HG03175 (cell line): ENCODE data around the gene TTC22.
"Not testable (repeated sequence)": the region's sequence is repeated elsewhere in the genome, so short reads cannot be mapped to it uniquely, and the experiment has no call there.

Source experiments
- ATAC-seq: cut with Tn5 transposase; IDR thresholded peaks from one replicate; pipeline ENCODE4 v1.9.1; 2021; ENCODE audit warnings: mild to moderate bottlenecking, moderate library complexity; ENCODE audit not compliant: unreplicated experiment

The TTC22 gene

DNA sequence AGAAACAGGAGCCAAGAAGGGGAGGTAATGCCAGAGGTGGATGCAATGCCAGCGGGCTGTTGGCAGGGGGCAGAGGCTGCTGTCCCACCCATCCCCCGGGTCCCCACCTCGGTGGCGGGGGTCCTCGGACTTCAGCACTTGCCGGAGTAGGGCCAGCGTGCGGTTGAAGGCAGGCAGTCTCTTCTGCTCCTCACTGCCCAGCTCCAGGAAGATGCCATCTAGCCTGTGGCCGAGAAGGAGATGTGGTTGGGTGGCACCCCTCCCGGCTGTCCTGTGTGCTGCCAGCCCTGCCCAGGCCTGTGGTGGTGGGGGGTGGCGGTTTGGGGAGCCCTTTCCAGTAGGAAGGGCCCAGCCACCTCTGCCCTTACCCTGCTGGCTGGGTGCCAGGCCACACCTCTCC is 13.5 kb downstream of the TTC22 start:
- no peak for ATAC-seq

DNA sequence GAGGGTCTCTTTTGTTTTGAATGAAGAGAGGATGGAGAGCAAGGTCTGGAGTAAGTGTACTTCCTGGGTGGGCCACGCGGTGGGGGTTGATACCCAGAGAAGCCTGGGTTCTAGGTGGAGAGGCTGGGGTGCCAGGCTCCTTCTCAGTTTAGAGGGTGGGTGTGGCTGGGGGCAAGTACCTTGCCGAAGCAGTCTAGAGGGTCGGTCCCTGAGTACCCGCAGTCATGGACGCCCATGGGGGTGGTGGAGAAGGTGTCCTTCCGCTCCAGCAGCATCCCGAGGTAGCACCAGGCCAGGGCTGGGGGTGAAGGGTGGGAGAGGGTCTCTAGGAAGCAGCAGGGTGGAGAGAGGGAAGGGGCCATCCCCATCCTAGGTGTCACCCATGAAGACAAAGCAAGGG is 14.3 kb downstream of the TTC22 start:
- no peak for ATAC-seq

DNA sequence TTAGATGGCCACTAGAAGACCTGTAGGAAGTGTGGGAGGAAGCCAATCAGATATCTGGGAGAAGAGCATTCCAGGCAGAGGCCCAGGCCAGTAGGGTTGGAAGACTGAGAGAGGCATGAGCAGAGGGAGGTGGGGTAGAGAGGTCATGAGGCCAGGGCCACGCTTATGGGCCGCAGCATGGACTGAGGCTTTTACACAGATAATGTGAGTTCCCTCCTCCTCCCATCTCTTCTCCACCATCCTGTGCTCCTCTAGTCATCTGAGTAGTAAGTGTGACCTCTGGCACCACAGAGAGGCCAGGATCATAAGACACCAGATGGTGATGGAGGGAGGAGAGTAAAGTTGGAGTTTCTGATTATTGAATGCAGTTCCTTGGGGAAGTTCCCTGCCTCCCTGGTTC is 17.1 kb downstream of the TTC22 start:
- no peak for ATAC-seq

DNA sequence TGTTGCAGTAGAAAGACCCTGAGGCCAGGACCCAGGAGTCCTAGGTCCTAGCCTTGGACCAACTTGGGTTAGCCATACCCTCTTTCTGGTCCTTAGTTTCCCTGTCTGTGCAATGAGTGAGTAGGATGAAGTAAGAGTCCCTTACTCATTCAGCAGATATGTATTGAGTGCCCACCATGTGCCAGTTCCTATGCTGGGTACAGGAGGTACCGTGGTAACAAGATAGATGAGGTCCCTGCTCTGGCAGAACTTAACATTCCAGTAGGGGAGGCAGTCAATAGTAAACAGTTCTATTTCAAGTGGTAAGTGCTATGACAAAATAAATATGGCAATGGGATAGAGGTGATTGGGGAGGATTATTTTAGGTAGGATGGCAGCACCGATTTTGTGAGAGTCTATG is 18.5 kb downstream of the TTC22 start:
- ATAC-seq = no peak

DNA sequence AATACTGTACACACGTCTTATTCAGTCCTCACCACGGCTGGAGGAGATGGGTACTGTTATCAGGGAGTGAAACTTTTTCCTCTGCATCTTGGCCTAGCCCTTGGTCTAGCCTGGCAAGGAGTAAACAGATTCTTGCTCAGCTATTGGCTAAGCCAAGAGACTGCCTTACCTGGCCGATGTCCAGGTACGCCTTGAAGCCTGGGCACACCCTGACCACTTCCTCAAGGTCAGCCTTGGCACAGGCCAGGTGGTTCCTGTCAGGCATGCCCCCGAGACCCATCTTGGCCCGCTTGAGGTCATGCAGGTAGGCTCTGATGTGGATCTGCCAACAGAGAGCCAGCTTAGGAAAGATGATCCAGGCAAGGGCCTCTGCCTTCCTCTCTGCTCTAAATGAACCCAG is 19.0 kb downstream of the TTC22 start:
- ATAC-seq = no peak

DNA sequence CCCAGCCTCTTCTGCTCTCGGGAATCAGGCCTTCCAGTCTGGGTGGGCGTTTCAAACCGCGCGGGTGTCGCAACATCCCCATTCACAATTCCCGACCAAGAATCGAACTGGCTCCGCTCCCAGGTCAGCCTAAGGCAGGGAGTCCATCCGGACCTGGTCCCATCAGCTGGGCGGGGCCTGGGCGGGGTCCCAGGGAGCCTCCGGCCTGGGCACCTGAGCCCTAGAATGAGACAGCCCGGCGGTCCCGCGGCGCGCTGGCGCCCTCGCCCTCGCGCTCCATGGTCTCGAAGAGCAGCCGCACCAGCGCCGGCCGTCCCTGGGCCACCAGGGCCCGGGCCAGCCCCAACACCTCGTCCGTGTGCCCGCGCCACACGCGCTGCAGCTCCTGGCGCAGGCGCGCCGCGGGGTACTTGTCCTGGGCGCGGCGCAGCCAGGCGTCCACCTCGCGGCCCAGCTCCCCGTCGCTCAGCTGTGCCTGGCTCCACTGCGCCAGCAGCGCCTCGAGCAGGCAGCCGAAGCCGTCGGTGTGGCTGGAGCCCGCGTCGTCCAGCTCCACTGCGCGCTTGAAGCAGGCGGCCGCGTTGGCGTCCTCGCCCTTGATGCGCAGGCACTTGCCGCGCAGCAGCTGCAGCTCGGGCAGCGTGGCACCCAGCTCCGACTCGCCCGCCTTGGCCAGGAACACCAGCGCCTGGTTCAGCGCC is 19.9 kb downstream of the TTC22 start:
- no peak for ATAC-seq

DNA sequence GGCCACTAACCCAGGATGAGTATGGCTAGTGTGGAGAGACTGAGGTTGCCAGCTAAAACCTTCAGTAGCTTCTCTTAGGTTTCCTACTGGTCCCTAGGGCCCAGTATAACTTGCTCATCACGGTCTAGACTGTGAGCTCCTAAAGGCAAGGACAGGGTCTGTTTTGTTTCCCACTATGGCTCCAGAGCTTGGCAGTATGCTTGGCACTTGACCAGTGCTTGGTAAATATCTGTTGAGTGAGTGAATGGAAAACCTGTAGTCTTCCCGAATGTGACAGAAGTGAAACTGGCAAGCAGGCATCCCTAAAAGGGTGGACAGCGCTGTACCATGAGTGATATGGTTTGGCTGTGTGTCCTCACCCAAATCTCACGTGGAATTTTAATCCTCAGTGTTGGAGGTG is 23.7 kb downstream of the TTC22 start:
- ATAC-seq = no peak

DNA sequence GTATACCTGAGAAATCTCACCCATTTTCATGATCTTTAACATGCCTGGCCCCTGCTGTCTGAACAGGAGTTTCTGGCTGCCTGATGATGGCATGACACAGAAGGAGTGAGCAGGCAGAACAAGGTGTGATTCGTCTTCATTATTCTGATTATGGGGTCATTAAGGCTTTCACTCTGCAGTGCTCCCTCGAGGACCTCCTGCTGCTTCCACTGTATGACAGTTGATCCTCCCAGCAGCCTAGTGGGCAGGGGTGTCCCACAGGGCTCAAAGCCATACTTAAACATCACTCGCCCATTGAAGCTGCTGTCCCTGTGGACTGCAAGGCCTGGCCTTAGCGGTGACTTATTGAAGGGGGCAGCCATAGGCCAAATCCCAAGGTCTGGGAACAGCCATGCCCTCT is 24.1 kb downstream of the TTC22 start:
- no peak for ATAC-seq

DNA sequence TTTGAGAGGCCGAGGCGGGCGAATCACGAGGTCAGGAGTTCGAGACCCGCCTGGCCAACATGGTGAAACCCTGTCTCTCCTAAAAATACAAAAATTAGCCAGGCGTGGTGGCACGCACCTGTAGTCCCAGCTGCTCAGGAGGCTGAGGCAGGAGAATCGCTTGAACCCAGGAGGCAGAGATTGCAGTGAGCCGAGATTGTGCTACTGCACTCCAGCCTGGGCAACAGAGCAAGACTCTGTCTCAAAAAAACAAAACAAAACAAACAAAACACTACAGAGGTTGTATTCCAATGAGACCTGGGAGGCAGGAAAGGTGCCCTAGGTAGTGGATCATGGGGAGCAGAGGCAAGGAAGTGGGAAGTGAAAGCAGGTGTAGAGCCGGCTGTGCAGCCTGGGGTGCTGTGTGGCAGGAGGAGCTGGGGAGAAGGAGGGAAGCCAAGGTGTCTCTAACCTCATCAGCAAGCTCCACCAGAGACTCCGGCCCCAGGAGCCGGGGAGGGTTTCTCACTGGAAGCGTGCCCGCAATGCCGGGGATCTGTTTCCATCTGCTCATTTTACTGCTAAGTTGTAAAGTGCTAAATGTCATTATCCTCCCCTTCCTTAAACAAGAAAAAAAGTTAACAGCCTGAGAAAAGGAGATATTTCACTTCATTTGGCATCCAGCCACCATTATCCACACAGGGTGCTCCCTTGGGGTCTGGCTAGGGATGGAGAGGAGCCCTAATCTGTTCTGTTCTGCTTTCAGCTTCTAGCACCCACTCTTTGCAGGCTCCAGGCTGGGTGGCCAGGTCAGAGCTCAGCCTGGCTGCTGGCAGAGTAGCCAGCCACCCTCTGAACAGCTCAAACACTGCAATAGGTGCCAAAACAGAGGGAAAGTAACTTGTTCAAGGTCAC is 25.0 kb downstream of the TTC22 start:
- ATAC-seq = not testable (repeated sequence)

DNA sequence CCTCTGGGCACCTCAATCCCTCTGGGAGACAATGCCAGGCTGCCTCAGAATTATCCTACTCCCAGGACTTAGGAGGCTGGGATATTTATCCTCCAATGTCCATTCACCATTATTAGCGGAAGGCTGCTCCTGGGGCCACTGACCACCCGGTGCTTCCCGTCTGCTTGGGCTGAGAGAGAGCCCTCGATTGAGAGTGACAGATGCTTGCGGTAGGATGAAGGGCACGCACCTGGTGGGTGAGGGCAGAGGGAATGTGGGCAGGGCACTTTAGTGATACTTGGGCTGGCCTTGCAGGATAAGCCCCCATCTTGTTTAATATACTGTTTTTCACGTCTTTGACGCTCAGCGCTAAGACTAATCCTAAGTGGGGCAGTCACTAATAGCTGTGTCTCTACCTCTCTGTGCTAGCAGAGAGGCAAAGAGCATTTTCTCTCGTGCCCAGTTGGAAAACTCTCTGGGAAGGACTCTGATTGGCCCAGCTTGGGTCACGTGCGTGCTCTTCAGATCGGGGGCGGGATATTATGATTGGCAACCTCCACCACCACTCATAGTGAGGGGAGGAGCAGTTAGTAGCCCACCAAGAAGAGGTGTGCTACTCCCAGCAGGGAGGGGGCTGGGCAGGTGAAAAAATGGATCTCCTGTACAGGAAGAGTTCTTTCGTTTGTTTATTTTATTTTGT is 26.2 kb downstream of the TTC22 start:
- no peak for ATAC-seq

DNA sequence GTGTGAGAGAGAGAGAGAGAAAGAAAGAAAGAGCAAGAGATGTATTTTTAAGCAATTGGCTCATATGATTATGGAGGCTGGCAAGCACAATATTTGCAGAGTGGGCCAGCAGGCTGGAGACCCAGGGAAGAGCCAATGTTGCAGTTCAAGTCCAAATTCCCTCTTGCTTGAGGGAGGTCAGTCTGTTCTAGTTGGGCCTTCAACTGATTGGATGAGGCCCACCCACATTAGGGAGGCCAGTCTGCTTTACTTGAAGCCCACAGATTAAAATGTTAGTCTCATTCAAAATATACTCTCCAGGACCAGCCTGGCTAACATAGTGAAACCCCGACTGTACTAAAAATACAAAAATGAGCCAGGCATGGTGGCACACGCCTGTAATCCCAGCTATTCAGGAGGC is 28.2 kb downstream of the TTC22 start:
- ATAC-seq = no peak

DNA sequence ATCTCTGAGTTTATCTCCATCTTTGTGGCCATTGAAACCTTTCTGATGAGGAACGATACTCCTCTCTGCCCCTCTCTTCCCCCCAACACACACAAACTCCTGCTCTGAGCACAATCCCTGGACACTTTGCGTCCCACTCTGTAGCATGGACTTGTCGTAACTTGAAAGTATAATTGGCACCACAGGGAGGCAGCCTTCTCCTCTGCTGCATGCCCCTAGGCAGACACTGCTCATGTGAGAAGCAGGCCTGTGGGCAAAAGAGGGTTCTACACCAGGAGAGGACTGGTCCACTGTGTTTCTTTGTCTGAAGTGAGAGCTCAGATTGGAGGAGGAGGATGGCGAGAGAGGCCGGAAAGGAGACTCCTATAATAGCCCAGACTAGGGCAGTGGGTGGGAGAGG is 33.0 kb downstream of the TTC22 start:
- no peak for ATAC-seq

DNA sequence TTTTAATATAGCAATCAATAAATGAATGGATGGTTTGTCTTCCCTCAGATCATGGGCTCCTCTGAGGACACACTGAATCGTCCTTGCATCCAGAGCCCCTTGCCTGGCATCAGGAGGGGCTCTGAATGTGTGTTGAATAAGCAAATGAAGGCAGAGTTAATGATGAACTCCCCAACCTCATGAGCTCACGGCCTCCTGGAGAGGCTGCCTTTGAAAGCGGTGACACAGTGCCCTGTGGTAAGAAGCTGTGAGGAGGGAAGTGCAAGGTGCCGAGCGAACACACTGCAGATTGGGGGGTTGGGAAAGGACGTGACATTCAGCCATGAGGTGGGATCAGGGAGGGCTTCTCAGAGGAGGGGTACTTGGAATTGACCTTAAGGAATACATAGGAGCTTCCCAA is 33.6 kb downstream of the TTC22 start:
- ATAC-seq = no peak

DNA sequence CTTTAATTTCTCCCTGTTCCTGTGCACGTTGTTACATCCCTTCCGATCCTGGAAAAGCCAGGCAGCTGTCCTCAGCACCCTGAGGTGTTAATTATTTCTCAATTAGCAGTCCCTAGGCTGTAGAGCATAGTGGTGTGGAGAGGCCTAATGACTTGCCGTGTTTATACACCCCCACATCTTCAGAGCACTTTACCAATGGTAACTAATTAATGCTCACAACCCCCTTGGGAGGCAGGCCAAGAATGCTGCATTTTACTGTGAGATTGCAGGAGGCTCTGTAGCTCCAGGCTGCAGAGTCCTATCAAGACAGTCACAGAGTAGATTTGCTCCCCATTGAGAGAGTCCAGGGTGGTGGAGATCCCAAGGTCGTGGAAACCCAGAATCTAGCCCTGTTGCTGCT is 34.4 kb downstream of the TTC22 start:
- ATAC-seq = no peak

DNA sequence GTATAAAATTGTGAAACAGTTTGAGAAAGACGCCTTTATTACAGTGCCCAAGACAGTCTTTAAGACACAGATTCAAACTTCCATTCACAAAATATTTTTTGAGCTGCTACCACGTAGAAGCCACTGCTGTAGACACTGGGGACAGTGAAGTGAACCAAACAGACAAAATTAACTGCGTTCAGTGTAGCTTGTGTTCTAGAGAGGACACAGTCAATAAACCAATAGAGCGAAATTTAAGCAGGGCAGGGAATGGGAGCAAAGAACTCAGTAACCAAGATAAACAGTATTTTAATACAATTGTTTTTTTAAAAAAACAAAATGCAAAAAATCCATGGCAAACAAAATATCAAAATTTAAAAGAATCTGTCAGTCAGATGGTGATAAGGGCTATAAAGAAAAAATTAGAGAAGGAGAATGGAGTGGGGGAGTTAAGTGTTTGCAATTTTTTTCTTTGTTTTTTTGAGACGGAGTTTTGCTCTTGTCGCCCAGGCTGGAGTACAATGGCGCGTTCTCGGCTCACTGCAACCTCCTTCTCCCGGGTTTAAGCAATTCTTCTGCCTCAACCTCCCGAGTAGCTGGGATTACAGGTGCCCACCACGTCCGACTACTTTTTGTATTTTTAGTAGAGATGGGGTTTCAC is 36.1 kb downstream of the TTC22 start:
- ATAC-seq = peak; percentile 26

DNA sequence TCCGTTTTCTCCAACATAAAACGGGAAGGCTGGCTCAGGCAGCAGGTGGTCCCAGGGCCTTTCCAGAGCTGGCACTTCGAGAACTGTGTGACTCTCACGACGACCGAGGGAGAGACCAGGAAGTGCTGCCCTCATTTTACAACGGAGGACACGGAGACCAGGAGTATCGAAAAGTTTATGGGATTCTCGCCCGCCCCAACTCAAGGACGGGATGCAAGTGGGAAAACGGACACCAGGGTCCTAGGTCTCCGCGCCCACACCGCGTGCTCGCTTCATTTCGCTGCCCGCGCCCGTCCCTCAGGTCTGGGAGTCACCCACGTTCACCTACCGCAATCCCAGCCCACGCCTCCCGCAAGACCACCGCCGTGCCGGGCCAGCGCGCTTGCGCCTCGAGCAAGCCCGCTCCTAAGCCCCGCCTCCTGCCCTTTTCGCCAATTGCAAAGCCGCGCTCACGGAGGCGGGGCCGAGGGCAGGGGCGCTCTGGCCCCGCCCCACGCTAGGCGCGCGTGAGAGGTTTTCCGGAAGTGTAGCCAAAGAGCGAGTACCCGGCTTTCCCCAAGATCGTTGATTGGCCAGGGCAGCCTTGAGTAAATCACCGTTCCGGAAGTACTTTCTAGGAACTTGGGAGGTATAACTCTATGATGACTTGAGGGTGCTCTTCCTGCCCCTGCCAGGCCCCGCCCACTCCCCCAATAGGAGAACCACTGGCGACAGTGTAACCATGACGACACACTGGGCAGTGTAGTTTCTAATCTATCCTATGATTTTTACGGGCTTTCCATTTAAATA is 36.8 kb downstream of the TTC22 start, which contains the start of gene PARS2:
TSS of gene PARS2 (minus strand) at position 391 of the 789 bp plus-strand sequence. CDS start 5,362 bp downstream, outside the sequence.
- ATAC-seq = peak; percentile 96

DNA sequence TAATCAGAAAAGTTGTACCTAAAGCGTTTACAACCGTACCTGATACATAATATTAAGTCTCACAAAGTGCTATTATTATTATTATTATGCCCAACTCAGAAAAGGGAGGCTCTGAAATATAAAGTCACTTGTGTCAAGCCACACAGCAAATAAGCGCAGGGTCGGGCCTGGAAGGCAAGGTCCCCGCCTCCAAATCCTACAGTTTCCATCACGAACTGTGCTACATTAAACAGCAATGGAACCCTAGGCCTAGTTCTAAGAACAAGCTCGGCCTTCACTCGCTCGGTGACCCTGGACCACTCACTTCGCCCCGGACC is 37.3 kb downstream of the TTC22 start:
- ATAC-seq = no peak

DNA sequence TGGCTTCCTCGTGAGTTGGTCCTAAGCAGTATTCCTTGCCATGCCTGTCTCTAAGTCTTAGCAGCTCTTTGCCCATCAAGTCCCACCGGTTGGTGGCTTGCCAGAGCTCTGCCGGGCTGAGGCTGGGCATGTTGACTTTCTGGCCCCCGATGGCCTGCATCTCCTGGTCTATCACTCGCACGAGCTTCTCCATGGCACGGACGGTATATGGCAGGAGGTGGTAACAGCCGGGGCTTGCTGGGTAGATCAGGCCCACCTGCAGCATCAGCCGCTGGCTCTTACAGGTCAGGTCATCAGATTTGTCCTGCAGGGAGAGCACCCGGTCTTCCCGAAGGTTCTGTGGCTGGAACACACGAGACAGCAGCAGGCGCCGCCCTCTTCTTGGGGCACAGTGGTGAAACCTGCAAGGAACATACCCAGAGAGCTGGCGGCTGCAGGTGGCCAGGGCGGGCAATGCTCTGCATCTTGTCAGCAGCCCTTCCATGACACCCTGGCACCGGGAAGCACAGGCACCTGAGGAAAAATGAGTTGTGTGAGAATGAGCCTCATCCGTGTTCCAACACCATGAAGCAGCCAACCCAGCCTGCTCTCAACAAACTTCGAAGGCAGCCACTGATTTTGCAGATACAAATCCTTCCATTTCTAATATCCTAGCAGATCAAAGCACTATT is 42.3 kb downstream of the TTC22 start:
- ATAC-seq = no peak

DNA sequence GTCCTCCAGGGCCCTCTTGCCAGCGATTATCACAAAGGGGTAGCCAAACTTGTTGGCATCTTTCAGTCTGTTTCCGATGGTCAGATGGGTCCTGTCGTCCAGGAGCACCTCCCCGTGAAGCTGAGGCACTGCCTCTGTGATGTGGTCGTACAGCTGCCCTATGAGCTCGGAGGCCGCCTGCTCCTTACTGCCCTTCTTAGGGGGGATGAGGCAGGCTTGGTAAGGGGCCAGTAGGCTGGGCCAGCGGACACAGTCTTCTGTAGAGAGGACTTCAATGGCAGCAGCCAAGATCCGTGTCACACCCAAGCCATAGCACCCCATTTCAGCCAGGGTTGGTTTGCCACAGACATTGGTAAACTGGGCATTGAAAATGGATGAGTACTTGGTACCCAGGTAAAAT is 43.3 kb downstream of the TTC22 start:
- ATAC-seq = no peak
